ENCODE data around the gene PRKN. TPM values are rescaled to one million over a fixed set of nuclear protein-coding genes. Genes with fewer than 3 reads are reported as not detected.

PRKN gene
- total RNA-seq, 2 donors from 2014 or later, result 8.3 to 8.4 TPM

GRCh38 chr6:161403717-161404116, 1323.8 kb downstream of the PRKN start:
- peaks cover 35% of the 10 kb centered on the region for H3K27me3 Mint-ChIP-seq
- ATAC-seq (no peak), DNase-seq (no peak)
- no peaks in the 10 kb centered on the region for H3K9me3 ChIP-seq (ENCODE audit: control insufficient read depth, low read length, poor library complexity, severe bottlenecking)
- no peak overlapping the region for H3K4me3 Mint-ChIP-seq
- no peaks in the 10 kb centered on the region for H3K4me1 Mint-ChIP-seq
- H3K36me3 Mint-ChIP-seq (ENCODE audit: low read depth), result no peaks in the 10 kb centered on the region
- H3K27ac Mint-ChIP-seq, result no peak overlapping the region

- DNase-seq (no peak), ATAC-seq (no peak)
- H3K27me3 Mint-ChIP-seq, result peaks cover 50% of the 10 kb centered on the region
- H3K27ac Mint-ChIP-seq, result no peak overlapping the region
- H3K4me3 Mint-ChIP-seq, result no peak overlapping the region
- H3K36me3 Mint-ChIP-seq (ENCODE audit: low read depth), result no peaks in the 10 kb centered on the region
- H3K4me1 Mint-ChIP-seq, result peaks cover 4% of the 10 kb centered on the region
- no peaks in the 10 kb centered on the region for H3K9me3 ChIP-seq (ENCODE audit: control insufficient read depth, low read length, poor library complexity, severe bottlenecking)
Observed at GRCh38 chr6:161401587-161402309, 1325.8 kb downstream of the PRKN start.

GRCh38 chr6:161400671-161401070, 1326.9 kb downstream of the PRKN start:
- peaks cover 4% of the 10 kb centered on the region for H3K4me1 Mint-ChIP-seq
- H3K27me3 Mint-ChIP-seq, result peaks cover 46% of the 10 kb centered on the region
- no peak for DNase-seq
- H3K9me3 ChIP-seq (ENCODE audit: control insufficient read depth, low read length, poor library complexity, severe bottlenecking), result no peaks in the 10 kb centered on the region
- H3K27ac Mint-ChIP-seq, result no peak overlapping the region
- H3K4me3 Mint-ChIP-seq, result no peak overlapping the region
- ATAC-seq, result no peak
- H3K36me3 Mint-ChIP-seq (ENCODE audit: low read depth), result no peaks in the 10 kb centered on the region

GRCh38 chr6:161396539-161396938, 1331.0 kb downstream of the PRKN start:
- no peak overlapping the region for H3K27ac Mint-ChIP-seq
- no peaks in the 10 kb centered on the region for H3K36me3 Mint-ChIP-seq (ENCODE audit: low read depth)
- H3K4me1 Mint-ChIP-seq, result peaks cover 4% of the 10 kb centered on the region

GRCh38 chr6:161395716-161396231, 1331.8 kb downstream of the PRKN start:
- Mint-ChIP-seq H3K27ac (no peak overlapping the region), H3K36me3 (ENCODE audit: low read depth) (no peaks in the 10 kb centered on the region), H3K27me3 (peaks cover 31% of the 10 kb centered on the region), H3K4me1 (peaks cover 4% of the 10 kb centered on the region), H3K4me3 (no peak overlapping the region)
- ATAC-seq (no peak), DNase-seq (no peak)
- H3K9me3 ChIP-seq (ENCODE audit: control insufficient read depth, low read length, poor library complexity, severe bottlenecking), result no peaks in the 10 kb centered on the region

More at GRCh38 chr6:161396539-161396938, 1331.0 kb downstream of the PRKN start:
- peaks cover 34% of the 10 kb centered on the region for H3K27me3 Mint-ChIP-seq
- ATAC-seq (no peak), DNase-seq (no peak)
- no peak overlapping the region for H3K4me3 Mint-ChIP-seq
- no peaks in the 10 kb centered on the region for H3K9me3 ChIP-seq (ENCODE audit: control insufficient read depth, low read length, poor library complexity, severe bottlenecking)

GRCh38 chr6:161394437-161394836, 1333.1 kb downstream of the PRKN start:
- Mint-ChIP-seq H3K4me3 (no peak overlapping the region), H3K36me3 (ENCODE audit: low read depth) (no peaks in the 10 kb centered on the region), H3K27ac (no peak overlapping the region), H3K4me1 (peaks cover 4% of the 10 kb centered on the region), H3K27me3 (peaks cover 22% of the 10 kb centered on the region)
- DNase-seq (no peak), ATAC-seq (peak; percentile 18)
- H3K9me3 ChIP-seq (ENCODE audit: control insufficient read depth, low read length, poor library complexity, severe bottlenecking), result no peaks in the 10 kb centered on the region

- Mint-ChIP-seq H3K4me3 (no peak overlapping the region), H3K27me3 (peaks cover 17% of the 10 kb centered on the region), H3K4me1 (peaks cover 4% of the 10 kb centered on the region), H3K27ac (no peak overlapping the region), H3K36me3 (ENCODE audit: low read depth) (no peaks in the 10 kb centered on the region)
- peak; percentile 98 for ATAC-seq
- no peaks in the 10 kb centered on the region for H3K9me3 ChIP-seq (ENCODE audit: control insufficient read depth, low read length, poor library complexity, severe bottlenecking)
- DNase-seq, result no peak
Observed at GRCh38 chr6:161393839-161394364, 1333.7 kb downstream of the PRKN start.

GRCh38 chr6:161393292-161393691, 1334.3 kb downstream of the PRKN start:
- Mint-ChIP-seq H3K4me1 (peaks cover 4% of the 10 kb centered on the region), H3K36me3 (ENCODE audit: low read depth) (no peaks in the 10 kb centered on the region), H3K4me3 (no peak overlapping the region), H3K27ac (no peak overlapping the region), H3K27me3 (peaks cover 11% of the 10 kb centered on the region)
- H3K9me3 ChIP-seq (ENCODE audit: control insufficient read depth, low read length, poor library complexity, severe bottlenecking), result no peaks in the 10 kb centered on the region
- DNase-seq, result no peak
- no peak for ATAC-seq

- no peaks in the 10 kb centered on the region for H3K9me3 ChIP-seq (ENCODE audit: control insufficient read depth, low read length, poor library complexity, severe bottlenecking)
- no peaks in the 10 kb centered on the region for H3K36me3 Mint-ChIP-seq (ENCODE audit: low read depth)
- no peaks in the 10 kb centered on the region for H3K27me3 Mint-ChIP-seq
- H3K4me1 Mint-ChIP-seq, result no peaks in the 10 kb centered on the region
- H3K27ac Mint-ChIP-seq, result no peak overlapping the region
- DNase-seq (no peak), ATAC-seq (no peak)
- no peak overlapping the region for H3K4me3 Mint-ChIP-seq
Observed at GRCh38 chr6:161389756-161390155, 1337.8 kb downstream of the PRKN start.

GRCh38 chr6:161383951-161384350, 1343.6 kb downstream of the PRKN start:
- no peaks in the 10 kb centered on the region for H3K9me3 ChIP-seq (ENCODE audit: control insufficient read depth, low read length, poor library complexity, severe bottlenecking)
- ATAC-seq (no peak), DNase-seq (no peak)
- no peak overlapping the region for H3K4me3 Mint-ChIP-seq
- peaks cover 10% of the 10 kb centered on the region for H3K27me3 Mint-ChIP-seq
- H3K36me3 Mint-ChIP-seq (ENCODE audit: low read depth), result no peaks in the 10 kb centered on the region
- no peak overlapping the region for H3K27ac Mint-ChIP-seq
- no peaks in the 10 kb centered on the region for H3K4me1 Mint-ChIP-seq

GRCh38 chr6:161379834-161380582, 1347.6 kb downstream of the PRKN start:
- no peak overlapping the region for H3K4me3 Mint-ChIP-seq
- H3K9me3 ChIP-seq (ENCODE audit: control insufficient read depth, low read length, poor library complexity, severe bottlenecking), result no peaks in the 10 kb centered on the region
- peaks cover 3% of the 10 kb centered on the region for H3K4me1 Mint-ChIP-seq
- ATAC-seq, result no peak
- H3K36me3 Mint-ChIP-seq (ENCODE audit: low read depth), result no peaks in the 10 kb centered on the region
- DNase-seq, result no peak
- peak overlapping the region; percentile 29 for H3K27ac Mint-ChIP-seq
- H3K27me3 Mint-ChIP-seq, result peaks cover 10% of the 10 kb centered on the region

GRCh38 chr6:161378115-161378514, 1349.5 kb downstream of the PRKN start:
- H3K4me1 Mint-ChIP-seq, result peaks cover 3% of the 10 kb centered on the region
- DNase-seq, result no peak
- ATAC-seq, result no peak
- no peaks in the 10 kb centered on the region for H3K9me3 ChIP-seq (ENCODE audit: control insufficient read depth, low read length, poor library complexity, severe bottlenecking)
- no peak overlapping the region for H3K4me3 Mint-ChIP-seq
- peaks cover 10% of the 10 kb centered on the region for H3K27me3 Mint-ChIP-seq
- no peak overlapping the region for H3K27ac Mint-ChIP-seq
- no peaks in the 10 kb centered on the region for H3K36me3 Mint-ChIP-seq (ENCODE audit: low read depth)

- peaks cover 3% of the 10 kb centered on the region for H3K4me1 Mint-ChIP-seq
- no peak for ATAC-seq
Observed at GRCh38 chr6:161377116-161377515, 1350.5 kb downstream of the PRKN start.

More at GRCh38 chr6:161377116-161377515, 1350.5 kb downstream of the PRKN start:
- Mint-ChIP-seq H3K4me3 (no peak overlapping the region), H3K27me3 (peaks cover 10% of the 10 kb centered on the region), H3K27ac (no peak overlapping the region), H3K36me3 (ENCODE audit: low read depth) (no peaks in the 10 kb centered on the region)
- no peaks in the 10 kb centered on the region for H3K9me3 ChIP-seq (ENCODE audit: control insufficient read depth, low read length, poor library complexity, severe bottlenecking)
- no peak for DNase-seq

Measured in T-helper 17 cell (primary cell).